Measurements from ENCODE around the gene SMYD3. TPM values are rescaled to one million over a fixed set of nuclear protein-coding genes. Genes with fewer than 3 reads are reported as not detected.

Gene SMYD3
- total RNA-seq, 1 donor from 2014 or later = 35.4 TPM

- no peak overlapping the region for H3K27ac Mint-ChIP-seq (ENCODE audit: unreplicated experiment)
Measured at GRCh38 chr1:245860657-245861544, 646.2 kb downstream of the SMYD3 start.

DNA sequence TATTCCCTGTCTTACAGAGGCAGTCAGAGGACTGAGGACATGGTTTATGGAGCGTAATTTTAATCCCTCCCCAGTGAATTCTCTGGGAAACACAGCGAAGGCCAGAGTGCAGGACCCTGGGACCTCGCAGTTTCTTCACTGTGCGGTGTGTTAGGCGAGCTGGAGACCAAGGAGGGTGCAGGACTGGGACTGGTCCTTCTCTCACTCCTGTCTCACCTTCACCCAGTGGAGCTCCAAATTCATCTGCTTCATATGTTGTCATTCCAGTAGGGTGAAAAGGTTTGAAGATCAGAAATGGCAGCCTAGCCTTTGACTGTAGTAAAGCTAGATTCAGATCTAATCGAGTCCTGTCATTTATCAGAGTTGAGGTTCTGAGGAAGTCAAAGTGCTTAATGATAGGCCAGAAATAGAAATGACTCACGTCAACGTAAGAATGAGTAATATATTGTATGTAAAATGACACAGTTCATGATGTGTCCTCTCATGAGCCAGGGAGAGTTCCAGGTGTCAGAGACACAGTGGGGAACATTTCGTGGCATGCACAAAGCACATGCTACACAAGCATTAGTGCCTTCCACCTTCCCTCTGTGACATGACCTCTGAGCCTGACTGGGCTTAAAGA, 647.5 kb downstream of the SMYD3 start:
- no peak for DNase-seq
- Mint-ChIP-seq H3K4me3 (ENCODE audit: unreplicated experiment) (no peak overlapping the region), H3K4me1 (ENCODE audit: low read depth, unreplicated experiment) (peaks cover 13% of the 10 kb centered on the region), H3K36me3 (ENCODE audit: unreplicated experiment) (peaks cover 6% of the 10 kb centered on the region), H3K9me3 (ENCODE audit: unreplicated experiment) (peaks cover under 1% of the 10 kb centered on the region), H3K27me3 (ENCODE audit: unreplicated experiment) (no peaks in the 10 kb centered on the region), H3K27ac (ENCODE audit: unreplicated experiment) (no peak overlapping the region)
- TF ChIP-seq CTCF (IDR thresholded peaks at IDR 0.05; ENCODE audit: partially characterized antibody, unreplicated experiment) = no peak

More at GRCh38 chr1:245860657-245861544, 646.2 kb downstream of the SMYD3 start:
- Mint-ChIP-seq H3K27me3 (ENCODE audit: unreplicated experiment) (no peaks in the 10 kb centered on the region), H3K9me3 (ENCODE audit: unreplicated experiment) (no peaks in the 10 kb centered on the region), H3K4me1 (ENCODE audit: low read depth, unreplicated experiment) (peaks cover 13% of the 10 kb centered on the region), H3K36me3 (ENCODE audit: unreplicated experiment) (peaks cover 4% of the 10 kb centered on the region), H3K4me3 (ENCODE audit: unreplicated experiment) (no peak overlapping the region)
- no peak for TF ChIP-seq CTCF (IDR thresholded peaks at IDR 0.05; ENCODE audit: partially characterized antibody, unreplicated experiment)
- no peak for DNase-seq

GRCh38 chr1:245858722-245859492, 648.2 kb downstream of the SMYD3 start:
- Mint-ChIP-seq H3K27me3 (ENCODE audit: unreplicated experiment) (no peaks in the 10 kb centered on the region), H3K36me3 (ENCODE audit: unreplicated experiment) (peaks cover 13% of the 10 kb centered on the region), H3K9me3 (ENCODE audit: unreplicated experiment) (peaks cover 2% of the 10 kb centered on the region), H3K4me1 (ENCODE audit: low read depth, unreplicated experiment) (peaks cover 13% of the 10 kb centered on the region), H3K4me3 (ENCODE audit: unreplicated experiment) (no peak overlapping the region), H3K27ac (ENCODE audit: unreplicated experiment) (no peak overlapping the region)
- TF ChIP-seq CTCF (IDR thresholded peaks at IDR 0.05; ENCODE audit: partially characterized antibody, unreplicated experiment) = no peak
- DNase-seq = no peak

- Mint-ChIP-seq H3K27me3 (ENCODE audit: unreplicated experiment) (no peaks in the 10 kb centered on the region), H3K4me3 (ENCODE audit: unreplicated experiment) (no peak overlapping the region), H3K4me1 (ENCODE audit: low read depth, unreplicated experiment) (peaks cover 13% of the 10 kb centered on the region), H3K36me3 (ENCODE audit: unreplicated experiment) (peaks cover 15% of the 10 kb centered on the region), H3K9me3 (ENCODE audit: unreplicated experiment) (peaks cover 3% of the 10 kb centered on the region), H3K27ac (ENCODE audit: unreplicated experiment) (no peak overlapping the region)
- TF ChIP-seq CTCF (IDR thresholded peaks at IDR 0.05; ENCODE audit: partially characterized antibody, unreplicated experiment) = no peak
- no peak for DNase-seq
Measured at GRCh38 chr1:245858022-245858721, 648.9 kb downstream of the SMYD3 start.
